OCI-LY3 (cell line): ENCODE measurements around the gene GABRB3.

Experiments used
- H2AFZ ChIP-seq: fragments of 200-600, 300-600 bp; shearing (Covaris generic); 2 replicates; pipeline ENCODE4 v1.6.0; 2014; ENCODE audit warnings: antibody characterized with exemption, low read depth, low read length
- H3K27ac ChIP-seq: fragments of 200-600, 300-600 bp; sonication (generic); 2 replicates; pipeline ENCODE4 v1.5.1; 2014; ENCODE audit warnings: mild to moderate bottlenecking, low read length, moderate library complexity, mixed read lengths
- H3K27me3 ChIP-seq: fragments of 200-600, 300-600 bp; sonication (generic); 2 replicates; pipeline ENCODE4 v1.6.1; 2014; ENCODE audit warnings: low read depth, low read length, mixed read lengths
- H3K36me3 ChIP-seq: fragments of 200-600, 300-600 bp; sonication (generic); replicated peaks from 2 replicates; pipeline ENCODE3; 2014; ENCODE audit warnings: low read depth, low read length, mixed read lengths
- H3K4me1 ChIP-seq: fragments of 300-600, 200-600 bp; sonication (generic); 2 replicates; pipeline ENCODE4 v1.6.1; 2014; ENCODE audit warnings: low read length, mixed read lengths
- H3K4me2 ChIP-seq: fragments of 200-600, 300-600 bp; sonication (generic); 2 replicates; pipeline ENCODE4 v1.6.1; 2014; ENCODE audit warnings: low read length, mixed read lengths
- H3K4me3 ChIP-seq: fragments of 300-600, 200-600 bp; sonication (generic); 2 replicates; pipeline ENCODE4 v1.5.1; 2014; ENCODE audit warnings: antibody characterized with exemption, mild to moderate bottlenecking, low read length, moderate library complexity
- H3K79me2 ChIP-seq: fragments of 300-600, 200-600 bp; shearing (Covaris generic); 2 replicates; pipeline ENCODE4 v1.6.1; 2014; ENCODE audit warnings: mild to moderate bottlenecking, low read length, mixed read lengths
- H3K9ac ChIP-seq: fragments of 300-600, 200-600 bp; shearing (Covaris generic); 2 replicates; pipeline ENCODE4 v1.6.0; 2014; ENCODE audit warnings: mild to moderate bottlenecking, low read length, moderate library complexity
- H3K9me3 ChIP-seq: fragments of 200-600, 300-600 bp; shearing (Covaris generic); 2 replicates; pipeline ENCODE4 v1.6.1; 2014; ENCODE audit warnings: low read length, mixed read lengths; ENCODE audit not compliant: insufficient read depth
- H4K20me1 ChIP-seq: fragments of 200-600, 300-600 bp; sonication (generic); 2 replicates; pipeline ENCODE4 v1.6.1; 2016; ENCODE audit warnings: low read length, mixed read lengths; ENCODE audit not compliant: insufficient read depth
- EZH2phosphoT487 ChIP-seq: fragments of 200-600 bp; shearing (Covaris generic); IDR thresholded peaks from 2 replicates; pipeline ENCODE4 v1.6.1; 2018; ENCODE audit warnings: antibody characterized with exemption, mixed run types, low read depth
- TF ChIP-seq, protein P1 (sequence below): fragments of 200-600, 300-600 bp; sonication (generic); IDR thresholded peaks from 2 replicates; pipeline ENCODE4 v1.5.1; 2014; ENCODE audit warnings: antibody characterized with exemption, low read length, low read depth

GABRB3 gene

DNA sequence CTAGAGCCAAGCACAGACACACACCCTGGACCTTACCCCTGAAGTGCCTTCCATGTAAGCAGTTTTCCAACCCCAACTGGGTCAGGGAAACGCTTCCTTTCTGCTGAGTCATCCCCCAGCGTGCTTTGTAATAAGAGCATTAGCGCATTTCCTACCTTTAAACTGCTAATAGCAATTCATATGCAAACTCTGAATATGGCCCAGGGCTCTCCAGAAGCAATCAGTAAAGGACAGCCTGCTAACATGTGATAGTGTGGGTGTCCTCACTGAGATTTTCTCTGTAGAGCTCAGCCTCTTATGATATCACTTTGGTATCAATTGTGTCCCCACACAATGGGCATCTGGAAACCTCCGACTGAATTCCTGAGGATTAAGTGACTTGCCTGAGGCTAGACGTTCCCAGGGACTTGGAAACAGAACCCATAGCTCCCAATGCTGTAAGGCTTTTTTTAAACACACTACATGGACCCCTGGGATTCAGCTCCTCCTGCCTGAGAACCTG lies 5.6 kb downstream of the GABRB3 start:
- H3K9ac ChIP-seq, result no peak overlapping the region
- H4K20me1 ChIP-seq, result no peaks in the 10 kb centered on the region
- TF ChIP-seq, protein P1, sequence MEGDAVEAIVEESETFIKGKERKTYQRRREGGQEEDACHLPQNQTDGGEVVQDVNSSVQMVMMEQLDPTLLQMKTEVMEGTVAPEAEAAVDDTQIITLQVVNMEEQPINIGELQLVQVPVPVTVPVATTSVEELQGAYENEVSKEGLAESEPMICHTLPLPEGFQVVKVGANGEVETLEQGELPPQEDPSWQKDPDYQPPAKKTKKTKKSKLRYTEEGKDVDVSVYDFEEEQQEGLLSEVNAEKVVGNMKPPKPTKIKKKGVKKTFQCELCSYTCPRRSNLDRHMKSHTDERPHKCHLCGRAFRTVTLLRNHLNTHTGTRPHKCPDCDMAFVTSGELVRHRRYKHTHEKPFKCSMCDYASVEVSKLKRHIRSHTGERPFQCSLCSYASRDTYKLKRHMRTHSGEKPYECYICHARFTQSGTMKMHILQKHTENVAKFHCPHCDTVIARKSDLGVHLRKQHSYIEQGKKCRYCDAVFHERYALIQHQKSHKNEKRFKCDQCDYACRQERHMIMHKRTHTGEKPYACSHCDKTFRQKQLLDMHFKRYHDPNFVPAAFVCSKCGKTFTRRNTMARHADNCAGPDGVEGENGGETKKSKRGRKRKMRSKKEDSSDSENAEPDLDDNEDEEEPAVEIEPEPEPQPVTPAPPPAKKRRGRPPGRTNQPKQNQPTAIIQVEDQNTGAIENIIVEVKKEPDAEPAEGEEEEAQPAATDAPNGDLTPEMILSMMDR, result no peak
- TF ChIP-seq EZH2phosphoT487, result no peak
- H3K27me3 ChIP-seq, result no peaks in the 10 kb centered on the region
- no peaks in the 10 kb centered on the region for H3K36me3 ChIP-seq
- no peak overlapping the region for H3K4me2 ChIP-seq
- H3K4me3 ChIP-seq, result no peak overlapping the region
- H2AFZ ChIP-seq, result no peak overlapping the region
- no peak overlapping the region for H3K27ac ChIP-seq
- H3K9me3 ChIP-seq, result no peaks in the 10 kb centered on the region
- H3K4me1 ChIP-seq, result no peaks in the 10 kb centered on the region
- H3K79me2 ChIP-seq, result no peaks in the 10 kb centered on the region

DNA sequence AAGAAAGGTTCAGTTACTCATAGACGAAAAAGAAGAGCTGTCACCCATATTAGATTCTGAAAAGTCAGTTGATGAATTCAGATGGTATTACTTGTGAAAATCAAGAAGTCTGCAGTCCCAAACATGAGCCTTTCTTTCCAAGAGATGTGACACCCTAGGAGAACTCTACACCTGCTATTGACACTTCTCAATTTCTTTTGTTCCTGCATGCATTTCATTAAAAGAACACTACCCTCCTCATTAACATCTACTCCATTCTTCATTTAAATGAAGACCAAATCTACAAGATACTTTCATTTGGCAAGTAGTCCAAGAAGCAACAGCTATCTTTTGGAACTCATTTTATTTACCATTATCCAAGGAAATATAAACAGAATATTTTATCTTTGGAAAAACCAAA lies 6.6 kb downstream of the GABRB3 start:
- Histone ChIP-seq H3K9ac (no peak overlapping the region), H3K4me1 (no peaks in the 10 kb centered on the region), H3K27me3 (no peaks in the 10 kb centered on the region), H3K9me3 (no peaks in the 10 kb centered on the region), H3K4me3 (no peak overlapping the region), H4K20me1 (no peaks in the 10 kb centered on the region), H3K4me2 (no peak overlapping the region), H3K36me3 (no peaks in the 10 kb centered on the region), H3K27ac (no peak overlapping the region), H2AFZ (no peak overlapping the region), H3K79me2 (no peaks in the 10 kb centered on the region)
- TF ChIP-seq, protein P1, result no peak
- TF ChIP-seq EZH2phosphoT487, result no peak

DNA sequence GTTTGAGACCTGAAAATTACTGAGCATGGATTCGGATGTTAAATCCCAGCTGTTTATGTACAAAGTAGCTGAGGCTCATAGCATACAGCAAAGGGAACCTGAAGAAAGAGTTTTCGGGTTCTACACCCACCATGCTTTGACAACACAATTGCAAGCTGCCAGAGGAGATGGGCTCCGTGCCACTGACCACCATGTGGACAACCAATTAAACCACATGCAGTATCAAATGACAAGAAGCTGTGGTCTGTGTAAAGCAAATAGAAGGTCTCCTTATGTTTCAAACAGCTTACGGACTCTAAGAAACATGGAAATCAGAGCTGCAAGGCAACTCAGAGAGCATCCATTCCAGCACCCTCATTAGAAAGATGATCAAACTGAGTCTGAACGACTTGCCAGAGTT lies 12.9 kb downstream of the GABRB3 start:
- H3K36me3 ChIP-seq, result no peaks in the 10 kb centered on the region
- no peak overlapping the region for H3K4me3 ChIP-seq
- no peaks in the 10 kb centered on the region for H3K4me1 ChIP-seq
- no peaks in the 10 kb centered on the region for H3K9me3 ChIP-seq
- H2AFZ ChIP-seq, result no peak overlapping the region
- no peak overlapping the region for H3K4me2 ChIP-seq
- no peak overlapping the region for H3K9ac ChIP-seq
- no peaks in the 10 kb centered on the region for H4K20me1 ChIP-seq
- no peaks in the 10 kb centered on the region for H3K27me3 ChIP-seq
- H3K27ac ChIP-seq, result no peak overlapping the region
- TF ChIP-seq, protein P1, result no peak
- no peak for TF ChIP-seq EZH2phosphoT487
- no peaks in the 10 kb centered on the region for H3K79me2 ChIP-seq

DNA sequence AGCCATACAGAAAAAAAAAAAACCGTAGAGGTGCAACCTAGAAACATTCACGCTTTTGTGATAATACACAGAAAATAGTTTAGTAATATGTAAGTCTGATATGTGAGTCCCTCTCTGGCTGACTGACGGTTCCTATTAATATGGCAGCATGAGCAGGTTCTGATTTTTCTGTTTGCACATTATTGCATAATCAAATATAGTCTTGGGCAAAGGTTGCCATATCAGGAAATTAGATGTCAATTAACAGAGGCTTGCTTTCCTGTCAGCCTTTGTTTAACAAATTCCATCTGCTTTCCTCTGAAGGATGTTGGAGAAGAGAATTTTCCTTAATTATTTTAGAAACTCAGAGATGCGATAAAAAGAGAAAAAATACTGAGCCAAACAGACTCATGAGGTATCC lies 14.8 kb downstream of the GABRB3 start:
- Histone ChIP-seq H4K20me1 (no peaks in the 10 kb centered on the region), H3K4me1 (no peaks in the 10 kb centered on the region), H3K4me2 (no peak overlapping the region), H3K27ac (no peak overlapping the region), H2AFZ (no peak overlapping the region), H3K36me3 (no peaks in the 10 kb centered on the region), H3K9me3 (no peaks in the 10 kb centered on the region), H3K9ac (no peak overlapping the region), H3K4me3 (no peak overlapping the region), H3K79me2 (no peaks in the 10 kb centered on the region), H3K27me3 (no peaks in the 10 kb centered on the region)
- no peak for TF ChIP-seq EZH2phosphoT487
- TF ChIP-seq, protein P1, result no peak
